Right hindlimb (tissue), 1 donor: ENCODE data around the gene SNRK.
"Not testable (repeated sequence)": the region's sequence is repeated elsewhere in the genome, so short reads cannot be mapped to it uniquely, and the experiment has no call there.

ENCODE experiments used
- DNase-seq: peaks from one replicate; pipeline ENCODE4 v3.0.0-alpha.2; 2018

The SNRK gene

GRCh38 chr3:43346978-43347749 lies 60.8 kb downstream of the SNRK start:
- DNase-seq = no peak

GRCh38 chr3:43347774-43348173 lies 61.4 kb downstream of the SNRK start:
- DNase-seq = no peak

GRCh38 chr3:43348350-43348749 lies 62.0 kb downstream of the SNRK start:
- no peak for DNase-seq

GRCh38 chr3:43348852-43349574 lies 62.7 kb downstream of the SNRK start:
- no peak for DNase-seq

- no peak for DNase-seq
These were observed 63.4 kb downstream of the SNRK start for GRCh38 chr3:43349716-43350115.

- no peak for DNase-seq
These were observed 67.1 kb downstream of the SNRK start for GRCh38 chr3:43353393-43353792.

GRCh38 chr3:43353923-43354670 lies 67.8 kb downstream of the SNRK start:
- DNase-seq = no peak

- DNase-seq = not testable (repeated sequence)
These were observed 69.7 kb downstream of the SNRK start for GRCh38 chr3:43356033-43356432.

GRCh38 chr3:43361077-43361476 lies 74.7 kb downstream of the SNRK start:
- DNase-seq = no peak

- no peak for DNase-seq
These were observed 75.8 kb downstream of the SNRK start for GRCh38 chr3:43362183-43362582.

- no peak for DNase-seq
These were observed 76.6 kb downstream of the SNRK start for GRCh38 chr3:43362961-43363360.

- DNase-seq = peak; percentile 75
These were observed 77.4 kb downstream of the SNRK start for GRCh38 chr3:43363621-43364266.

- DNase-seq = no peak
These were observed 78.2 kb downstream of the SNRK start for GRCh38 chr3:43364494-43364893.

GRCh38 chr3:43364926-43365325 lies 78.6 kb downstream of the SNRK start:
- no peak for DNase-seq

- no peak for DNase-seq
These were observed 79.4 kb downstream of the SNRK start for GRCh38 chr3:43365601-43366305.

GRCh38 chr3:43366481-43366880 lies 80.1 kb downstream of the SNRK start:
- no peak for DNase-seq

GRCh38 chr3:43366885-43367284 lies 80.5 kb downstream of the SNRK start:
- DNase-seq = no peak

GRCh38 chr3:43369404-43370292 lies 83.3 kb downstream of the SNRK start:
- no peak for DNase-seq

- DNase-seq = no peak
These were observed 84.1 kb downstream of the SNRK start for GRCh38 chr3:43370293-43370980.

- DNase-seq = no peak
These were observed 85.2 kb downstream of the SNRK start for GRCh38 chr3:43371494-43371893.
